ENCODE measurements around the gene NAPA.

- TF ChIP-seq YY1 (IDR thresholded peaks at IDR 0.05; ENCODE audit: insufficient read depth, insufficient read length) (no peak), SUZ12 (IDR thresholded peaks at IDR 0.05; ENCODE audit: extremely low read depth, insufficient read depth, insufficient read length) (no peak), ZNF274 (IDR thresholded peaks at IDR 0.05; ENCODE audit: low read depth, low read length) (no peak)
These were observed 28.0 kb downstream of the NAPA start for GRCh38 chr19:47486900-47487299.

Data from NT2/D1 (cell line).